Central memory CD8-positive, alpha-beta T cell (primary cell): ENCODE data around the gene C3orf33.
"Not testable (repeated sequence)": the region's sequence is repeated elsewhere in the genome, so short reads cannot be mapped to it uniquely, and the experiment has no call there.

Source experiments
- ATAC-seq: fragments of 150-1000 bp; cut with Tn5 transposase; replicated peaks from 2 replicates; pipeline ENCODE4 v1.10.0; 2022; ENCODE audit warnings: mild to moderate bottlenecking, moderate FRiP score, moderate number of reproducible peaks; ENCODE audit not compliant: poor library complexity, severe bottlenecking; ENCODE audit errors: extremely low read depth
- DNase-seq, 2 donors: peaks; one replicate each; pipeline ENCODE4 v3.0.0; 2021; ENCODE audit warnings: low spot score in 2 of 2
- H3K27ac Mint-ChIP-seq: one replicate; pipeline ENCODE4 v1.8.0; 2022; ENCODE audit warnings: low read depth, mild to moderate bottlenecking, moderate library complexity, mixed read lengths
- H3K27me3 Mint-ChIP-seq: one replicate; pipeline ENCODE4 v1.8.0; 2022; ENCODE audit warnings: mixed read lengths
- H3K36me3 Mint-ChIP-seq: one replicate; pipeline ENCODE4 v1.8.0; 2022; ENCODE audit warnings: mild to moderate bottlenecking, moderate library complexity, mixed read lengths; ENCODE audit not compliant: insufficient read depth
- H3K4me1 Mint-ChIP-seq: one replicate; pipeline ENCODE4 v1.8.0; 2022; ENCODE audit warnings: mixed read lengths
- H3K4me3 Mint-ChIP-seq: one replicate; pipeline ENCODE4 v1.8.0; 2022; ENCODE audit warnings: mild to moderate bottlenecking, moderate library complexity, mixed read lengths
- H3K9me3 Mint-ChIP-seq: one replicate; pipeline ENCODE4 v1.8.0; 2022; ENCODE audit warnings: mixed read lengths

The C3orf33 gene

GRCh38 chr3:155815030-155815545, 9.0 kb upstream of the C3orf33 start:
- H3K4me1 Mint-ChIP-seq, result no peaks in the 10 kb centered on the region
- no peak for ATAC-seq
- no peak overlapping the region for H3K27ac Mint-ChIP-seq
- no peak for DNase-seq
- no peaks in the 10 kb centered on the region for H3K27me3 Mint-ChIP-seq
- H3K9me3 Mint-ChIP-seq, result no peaks in the 10 kb centered on the region
- H3K4me3 Mint-ChIP-seq, result no peak overlapping the region
- no peaks in the 10 kb centered on the region for H3K36me3 Mint-ChIP-seq

GRCh38 chr3:155813224-155813623, 7.1 kb upstream of the C3orf33 start:
- DNase-seq, H3K9me3 Mint-ChIP-seq, H3K27me3 Mint-ChIP-seq, H3K27ac Mint-ChIP-seq, H3K36me3 Mint-ChIP-seq, H3K4me3 Mint-ChIP-seq, ATAC-seq, H3K4me1 Mint-ChIP-seq: not testable (repeated sequence)

GRCh38 chr3:155809181-155809580, 3.1 kb upstream of the C3orf33 start:
- ATAC-seq (no peak), DNase-seq (no peak)
- Mint-ChIP-seq H3K9me3 (no peaks in the 10 kb centered on the region), H3K4me3 (no peak overlapping the region), H3K36me3 (peaks cover 8% of the 10 kb centered on the region), H3K4me1 (no peaks in the 10 kb centered on the region), H3K27me3 (no peaks in the 10 kb centered on the region), H3K27ac (no peak overlapping the region)

DNA sequence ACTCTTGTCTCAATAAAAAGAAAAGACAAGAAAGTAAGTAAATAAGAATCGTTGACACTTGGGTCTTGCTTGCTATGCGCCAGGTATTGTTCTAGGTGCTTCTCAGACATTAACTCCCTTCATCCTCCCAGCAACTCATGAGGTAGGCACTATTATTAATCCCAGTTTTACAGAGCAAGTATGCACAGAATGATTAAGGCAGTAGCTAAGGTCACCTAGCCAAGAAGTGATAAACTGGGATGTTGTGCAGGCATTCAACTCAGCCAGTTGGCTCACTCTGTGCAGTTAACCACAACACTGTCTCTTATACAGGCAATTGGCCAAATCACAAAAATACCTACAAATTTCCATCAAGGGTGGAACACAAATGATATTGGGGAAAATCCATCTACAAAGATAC, 1.7 kb upstream of the C3orf33 start:
- peaks cover 9% of the 10 kb centered on the region for H3K36me3 Mint-ChIP-seq
- ATAC-seq (no peak), DNase-seq (no peak)
- H3K27ac Mint-ChIP-seq, result no peak overlapping the region
- H3K9me3 Mint-ChIP-seq, result no peaks in the 10 kb centered on the region
- H3K4me1 Mint-ChIP-seq, result no peaks in the 10 kb centered on the region
- no peak overlapping the region for H3K4me3 Mint-ChIP-seq
- no peaks in the 10 kb centered on the region for H3K27me3 Mint-ChIP-seq

DNA sequence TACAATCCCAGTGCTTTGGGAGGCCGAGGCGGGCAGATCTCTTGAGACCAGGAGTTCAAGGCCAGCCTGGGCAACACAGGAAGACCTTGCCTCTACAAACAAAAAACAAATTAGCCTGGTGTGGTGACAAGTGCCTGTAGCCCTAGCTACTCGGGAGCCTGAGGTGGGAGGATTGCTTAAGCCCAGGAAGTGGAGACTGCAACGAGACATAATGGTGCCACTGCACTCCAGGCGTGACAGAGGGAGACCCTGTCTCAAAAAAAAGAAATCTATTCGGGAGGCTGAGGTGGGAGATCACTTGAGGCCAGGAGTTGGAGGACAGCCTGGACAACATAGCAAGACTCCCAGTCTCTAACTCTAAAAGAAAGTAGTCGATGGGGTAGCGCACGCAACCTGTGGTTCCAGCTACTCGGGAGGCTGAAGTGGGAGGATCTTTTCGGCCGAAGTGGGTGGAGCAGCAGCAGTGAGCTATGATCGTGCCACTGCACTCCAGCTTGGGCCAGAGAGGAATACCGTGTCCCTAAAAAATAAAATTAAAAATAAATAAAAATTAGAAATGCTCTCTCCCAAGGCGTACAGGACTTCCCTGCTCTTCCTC, 775 bp downstream of the C3orf33 start:
- peaks cover 14% of the 10 kb centered on the region for H3K36me3 Mint-ChIP-seq
- no peak for DNase-seq
- H3K4me3 Mint-ChIP-seq, result peak overlapping the region; percentile 83
- peaks cover 11% of the 10 kb centered on the region for H3K4me1 Mint-ChIP-seq
- H3K9me3 Mint-ChIP-seq, result no peaks in the 10 kb centered on the region
- ATAC-seq, result peak; percentile 12
- peak overlapping the region; percentile 83 for H3K27ac Mint-ChIP-seq
- no peaks in the 10 kb centered on the region for H3K27me3 Mint-ChIP-seq

DNA sequence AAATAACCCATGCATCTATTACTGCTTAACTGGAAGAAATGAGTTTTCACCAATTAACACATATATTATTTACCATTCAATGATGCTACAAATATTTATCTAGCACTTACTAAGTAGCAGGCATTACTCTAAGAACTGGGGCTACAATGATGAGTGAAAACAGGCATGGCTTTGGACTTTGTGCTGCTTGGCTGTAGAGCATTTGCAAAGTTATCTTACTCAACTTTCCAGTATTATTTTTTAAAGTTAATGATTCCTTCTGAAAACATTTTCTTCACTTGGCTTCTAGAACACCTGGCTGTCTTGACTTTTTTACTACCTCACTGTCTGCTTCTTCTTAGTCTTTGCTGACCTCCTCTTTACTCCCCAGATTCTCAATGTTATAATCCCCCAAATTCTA, 1.8 kb downstream of the C3orf33 start:
- no peak overlapping the region for H3K27ac Mint-ChIP-seq
- no peaks in the 10 kb centered on the region for H3K27me3 Mint-ChIP-seq

DNA sequence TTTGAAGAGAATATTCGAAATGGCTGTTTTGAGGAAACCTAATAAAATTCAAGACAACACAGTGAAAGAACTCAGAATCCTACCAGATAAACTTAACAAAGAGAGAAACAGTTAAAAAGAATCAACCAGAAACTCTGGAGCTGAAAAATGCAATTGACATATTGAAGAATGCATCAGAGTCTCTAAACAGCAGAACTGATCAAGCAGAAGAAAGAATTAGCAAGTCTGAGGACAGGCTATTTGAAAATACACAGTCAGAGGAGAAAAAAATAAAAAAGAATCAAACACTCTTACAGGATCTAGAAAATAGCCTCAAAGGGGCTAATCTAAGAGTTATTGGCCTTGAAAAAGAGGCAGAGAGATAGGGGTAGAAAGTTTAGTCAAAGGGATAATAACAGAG, 13.5 kb downstream of the C3orf33 start:
- H3K4me1 Mint-ChIP-seq, result peaks cover 30% of the 10 kb centered on the region
- DNase-seq, result no peak
- no peak for ATAC-seq
- H3K4me3 Mint-ChIP-seq, result no peak overlapping the region
- H3K36me3 Mint-ChIP-seq, result peaks cover 10% of the 10 kb centered on the region
- no peak overlapping the region for H3K27ac Mint-ChIP-seq
- no peaks in the 10 kb centered on the region for H3K27me3 Mint-ChIP-seq
- H3K9me3 Mint-ChIP-seq, result peaks cover 6% of the 10 kb centered on the region

More for the DNA sequence above, 1.8 kb downstream of the C3orf33 start:
- H3K36me3 Mint-ChIP-seq, result peaks cover 14% of the 10 kb centered on the region
- DNase-seq, result no peak
- H3K9me3 Mint-ChIP-seq, result no peaks in the 10 kb centered on the region
- peak overlapping the region; percentile 83 for H3K4me3 Mint-ChIP-seq
- ATAC-seq, result no peak
- peaks cover 18% of the 10 kb centered on the region for H3K4me1 Mint-ChIP-seq

GRCh38 chr3:155791190-155791589, 14.9 kb downstream of the C3orf33 start:
- ATAC-seq, result no peak
- no peak overlapping the region for H3K4me3 Mint-ChIP-seq
- no peak overlapping the region for H3K27ac Mint-ChIP-seq

GRCh38 chr3:155790272-155790925, 15.7 kb downstream of the C3orf33 start:
- ATAC-seq (no peak), DNase-seq (no peak)
- Mint-ChIP-seq H3K27ac (peak overlapping the region; percentile 24), H3K9me3 (peaks cover 6% of the 10 kb centered on the region), H3K4me1 (peaks cover 34% of the 10 kb centered on the region), H3K4me3 (no peak overlapping the region), H3K27me3 (no peaks in the 10 kb centered on the region), H3K36me3 (peaks cover 12% of the 10 kb centered on the region)

More at GRCh38 chr3:155791190-155791589, 14.9 kb downstream of the C3orf33 start:
- peaks cover 26% of the 10 kb centered on the region for H3K4me1 Mint-ChIP-seq
- H3K9me3 Mint-ChIP-seq, result peaks cover 6% of the 10 kb centered on the region
- peaks cover 12% of the 10 kb centered on the region for H3K36me3 Mint-ChIP-seq
- no peaks in the 10 kb centered on the region for H3K27me3 Mint-ChIP-seq
- DNase-seq, result no peak

- Mint-ChIP-seq H3K4me1 (peaks cover 16% of the 10 kb centered on the region), H3K27me3 (no peaks in the 10 kb centered on the region), H3K27ac (no peak overlapping the region), H3K4me3 (no peak overlapping the region), H3K36me3 (peaks cover 12% of the 10 kb centered on the region), H3K9me3 (peaks cover 5% of the 10 kb centered on the region)
- no peak for DNase-seq
- ATAC-seq, result no peak
These were observed 20.3 kb downstream of the C3orf33 start for GRCh38 chr3:155785662-155786295.

DNA sequence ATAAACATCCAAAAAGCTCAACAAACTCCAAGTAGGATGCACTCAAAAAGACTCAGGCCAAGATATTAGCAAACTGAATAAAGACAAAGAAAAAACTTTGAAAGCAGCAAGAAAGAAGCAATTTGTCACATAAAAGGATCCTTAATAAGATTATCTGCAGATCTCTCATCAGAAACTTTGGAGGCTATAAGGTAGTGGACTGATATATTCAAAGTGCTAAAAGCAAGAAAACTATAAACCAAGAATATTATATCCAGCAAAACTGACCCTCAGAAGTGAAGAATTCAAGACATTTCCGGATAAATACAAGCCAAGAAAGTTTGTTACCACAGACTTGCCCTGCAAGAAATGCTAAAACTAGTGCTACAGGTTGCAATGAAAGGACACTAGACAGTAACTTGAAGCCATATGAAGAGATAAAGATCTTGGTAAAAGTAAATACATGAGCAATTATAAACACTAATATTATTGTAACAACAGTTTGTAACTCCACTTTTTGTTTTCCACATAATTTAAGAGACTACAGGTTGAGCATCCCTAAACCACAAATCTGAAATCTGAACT, 23.6 kb downstream of the C3orf33 start:
- Mint-ChIP-seq H3K4me1 (peaks cover 16% of the 10 kb centered on the region), H3K9me3 (peaks cover 5% of the 10 kb centered on the region), H3K36me3 (peaks cover 12% of the 10 kb centered on the region), H3K27ac (no peak overlapping the region), H3K4me3 (no peak overlapping the region), H3K27me3 (no peaks in the 10 kb centered on the region)
- ATAC-seq, result no peak
- DNase-seq, result no peak

DNA sequence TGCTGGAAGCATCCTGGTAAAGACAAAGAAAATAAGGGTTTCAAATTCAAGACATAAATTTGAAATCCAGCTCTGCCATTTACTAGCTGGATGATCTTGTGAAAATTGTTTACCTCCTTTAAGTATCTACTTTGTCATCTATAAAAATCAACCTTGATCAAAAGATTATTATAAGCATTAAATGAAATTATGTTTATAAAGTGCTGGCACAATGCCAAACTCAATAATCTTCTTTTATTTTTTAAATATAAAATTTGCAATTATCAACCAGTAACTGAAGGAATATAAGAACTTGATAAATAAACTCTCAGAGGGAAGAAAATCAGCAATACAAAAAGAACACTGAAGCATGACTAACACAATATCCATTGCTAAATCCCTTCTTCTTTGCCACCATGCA, 25.8 kb downstream of the C3orf33 start:
- peaks cover 11% of the 10 kb centered on the region for H3K36me3 Mint-ChIP-seq
- peaks cover 6% of the 10 kb centered on the region for H3K4me1 Mint-ChIP-seq
- no peak overlapping the region for H3K27ac Mint-ChIP-seq
- ATAC-seq (no peak), DNase-seq (no peak)
- H3K9me3 Mint-ChIP-seq, result peaks cover 5% of the 10 kb centered on the region
- H3K4me3 Mint-ChIP-seq, result no peak overlapping the region
- H3K27me3 Mint-ChIP-seq, result no peaks in the 10 kb centered on the region
